Glutamatergic neuron (in vitro differentiated cells): ENCODE data around the gene CRYBB2. TPM values are rescaled to one million over a fixed set of nuclear protein-coding genes. Genes with fewer than 3 reads are reported as not detected.
"Not testable (repeated sequence)": the region's sequence is repeated elsewhere in the genome, so short reads cannot be mapped to it uniquely, and the experiment has no call there.

Source experiments
- DNase-seq: peaks from one replicate; pipeline ENCODE4 v3.0.0; 2022
- H3K27ac Mint-ChIP-seq: one replicate; pipeline ENCODE4 v1.8.0; 2020; ENCODE audit warnings: mild to moderate bottlenecking, mixed read lengths, inconsistent platforms; ENCODE audit not compliant: unreplicated experiment
- H3K27me3 Mint-ChIP-seq: one replicate; pipeline ENCODE4 v1.8.0; 2020; ENCODE audit warnings: mild to moderate bottlenecking, moderate library complexity, mixed read lengths, inconsistent platforms; ENCODE audit not compliant: unreplicated experiment
- H3K36me3 Mint-ChIP-seq: one replicate; pipeline ENCODE4 v1.8.0; 2020; ENCODE audit warnings: mild to moderate bottlenecking, mixed read lengths, inconsistent platforms; ENCODE audit not compliant: unreplicated experiment
- H3K4me1 Mint-ChIP-seq: one replicate; pipeline ENCODE4 v1.8.0; 2020; ENCODE audit warnings: mild to moderate bottlenecking, low read depth, mixed read lengths, inconsistent platforms; ENCODE audit not compliant: unreplicated experiment
- H3K4me3 Mint-ChIP-seq: one replicate; pipeline ENCODE4 v1.8.0; 2020; ENCODE audit warnings: mild to moderate bottlenecking, mixed read lengths, inconsistent platforms; ENCODE audit not compliant: unreplicated experiment
- H3K9me3 Mint-ChIP-seq: one replicate; pipeline ENCODE4 v1.8.0; 2020; ENCODE audit warnings: mild to moderate bottlenecking, moderate library complexity, mixed read lengths, inconsistent platforms; ENCODE audit not compliant: unreplicated experiment
- total RNA-seq: library from RNA; stranded (reverse); fragmentation: NEBNext Ultra II Directional; extraction: Animal tissue kit (Norgen Biotek cat#: 25700); gene quantifications from one replicate; pipeline ENCODE4 v1.2.1, GENCODE V29; 2021; ENCODE audit not compliant: unreplicated experiment
- TF ChIP-seq, protein P1 (sequence below): fragments of 200-600 bp; sonication (generic); IDR thresholded peaks from one replicate; pipeline ENCODE4 v1.5.0; 2021; ENCODE audit not compliant: partially characterized antibody, unreplicated experiment

CRYBB2 gene
- total RNA-seq, 1 donor from 2014 or later: not detected

DNA sequence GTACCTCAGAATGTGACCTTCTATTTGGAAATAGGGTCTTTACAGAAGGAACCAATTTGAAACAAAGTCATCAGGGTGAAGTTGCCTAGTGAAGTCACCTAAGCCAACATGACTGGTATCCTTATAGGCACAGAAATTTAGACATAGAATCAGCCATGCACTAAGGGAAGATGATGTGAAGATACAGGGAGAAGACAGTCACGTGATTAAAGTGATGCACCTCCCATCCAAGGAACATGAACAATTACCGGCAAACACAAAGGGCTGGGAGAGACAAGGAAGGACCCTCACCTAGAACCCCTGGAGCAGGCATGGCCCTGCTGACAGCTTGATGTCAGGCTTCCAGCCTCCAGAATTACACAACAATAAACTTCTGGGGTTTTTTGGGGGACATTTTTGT, 3.2 kb upstream of the CRYBB2 start:
- peaks cover 10% of the 10 kb centered on the region for H3K36me3 Mint-ChIP-seq
- no peak overlapping the region for H3K27ac Mint-ChIP-seq
- no peaks in the 10 kb centered on the region for H3K9me3 Mint-ChIP-seq
- no peak for DNase-seq
- H3K4me1 Mint-ChIP-seq: no peaks in the 10 kb centered on the region
- H3K4me3 Mint-ChIP-seq: no peak overlapping the region
- TF ChIP-seq, protein P1, sequence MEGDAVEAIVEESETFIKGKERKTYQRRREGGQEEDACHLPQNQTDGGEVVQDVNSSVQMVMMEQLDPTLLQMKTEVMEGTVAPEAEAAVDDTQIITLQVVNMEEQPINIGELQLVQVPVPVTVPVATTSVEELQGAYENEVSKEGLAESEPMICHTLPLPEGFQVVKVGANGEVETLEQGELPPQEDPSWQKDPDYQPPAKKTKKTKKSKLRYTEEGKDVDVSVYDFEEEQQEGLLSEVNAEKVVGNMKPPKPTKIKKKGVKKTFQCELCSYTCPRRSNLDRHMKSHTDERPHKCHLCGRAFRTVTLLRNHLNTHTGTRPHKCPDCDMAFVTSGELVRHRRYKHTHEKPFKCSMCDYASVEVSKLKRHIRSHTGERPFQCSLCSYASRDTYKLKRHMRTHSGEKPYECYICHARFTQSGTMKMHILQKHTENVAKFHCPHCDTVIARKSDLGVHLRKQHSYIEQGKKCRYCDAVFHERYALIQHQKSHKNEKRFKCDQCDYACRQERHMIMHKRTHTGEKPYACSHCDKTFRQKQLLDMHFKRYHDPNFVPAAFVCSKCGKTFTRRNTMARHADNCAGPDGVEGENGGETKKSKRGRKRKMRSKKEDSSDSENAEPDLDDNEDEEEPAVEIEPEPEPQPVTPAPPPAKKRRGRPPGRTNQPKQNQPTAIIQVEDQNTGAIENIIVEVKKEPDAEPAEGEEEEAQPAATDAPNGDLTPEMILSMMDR: no peak
- peaks cover 3% of the 10 kb centered on the region for H3K27me3 Mint-ChIP-seq

DNA sequence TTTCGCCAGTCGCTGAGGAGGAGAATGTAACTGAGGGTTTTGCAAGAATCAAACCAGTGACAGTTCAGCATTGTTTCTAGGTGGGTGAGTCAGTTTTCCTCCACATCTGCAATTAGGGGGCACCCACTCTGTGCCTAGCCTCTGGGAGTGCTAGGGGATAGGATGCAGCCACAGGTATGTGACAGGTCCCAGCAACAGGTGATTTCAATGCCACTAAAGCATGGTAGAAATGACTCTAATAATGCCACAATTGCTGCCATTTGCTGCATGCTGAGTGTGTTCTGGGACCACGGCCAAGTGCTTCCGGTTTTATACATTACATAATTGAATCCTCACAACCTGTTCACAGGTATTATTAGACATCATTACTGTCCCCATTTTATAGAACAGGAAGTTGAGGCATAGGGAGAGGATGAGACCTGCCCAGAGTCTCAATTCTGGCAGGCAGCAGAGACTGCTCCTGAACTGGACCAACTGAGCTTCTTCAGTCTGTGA, 556 bp downstream of the CRYBB2 start:
- H3K27me3 Mint-ChIP-seq: peaks cover 3% of the 10 kb centered on the region
- H3K4me1 Mint-ChIP-seq: no peaks in the 10 kb centered on the region
- no peak for DNase-seq
- no peak overlapping the region for H3K27ac Mint-ChIP-seq
- no peaks in the 10 kb centered on the region for H3K9me3 Mint-ChIP-seq
- TF ChIP-seq, protein P1: no peak
- no peak overlapping the region for H3K4me3 Mint-ChIP-seq
- no peaks in the 10 kb centered on the region for H3K36me3 Mint-ChIP-seq

- Mint-ChIP-seq H3K4me1 (no peaks in the 10 kb centered on the region), H3K9me3 (no peaks in the 10 kb centered on the region), H3K4me3 (no peak overlapping the region), H3K27ac (no peak overlapping the region), H3K27me3 (peaks cover under 1% of the 10 kb centered on the region), H3K36me3 (no peaks in the 10 kb centered on the region)
- DNase-seq: no peak
- TF ChIP-seq, protein P1: no peak
Observed at GRCh38 chr22:25221790-25222189, 2.4 kb downstream of the CRYBB2 start.

DNA sequence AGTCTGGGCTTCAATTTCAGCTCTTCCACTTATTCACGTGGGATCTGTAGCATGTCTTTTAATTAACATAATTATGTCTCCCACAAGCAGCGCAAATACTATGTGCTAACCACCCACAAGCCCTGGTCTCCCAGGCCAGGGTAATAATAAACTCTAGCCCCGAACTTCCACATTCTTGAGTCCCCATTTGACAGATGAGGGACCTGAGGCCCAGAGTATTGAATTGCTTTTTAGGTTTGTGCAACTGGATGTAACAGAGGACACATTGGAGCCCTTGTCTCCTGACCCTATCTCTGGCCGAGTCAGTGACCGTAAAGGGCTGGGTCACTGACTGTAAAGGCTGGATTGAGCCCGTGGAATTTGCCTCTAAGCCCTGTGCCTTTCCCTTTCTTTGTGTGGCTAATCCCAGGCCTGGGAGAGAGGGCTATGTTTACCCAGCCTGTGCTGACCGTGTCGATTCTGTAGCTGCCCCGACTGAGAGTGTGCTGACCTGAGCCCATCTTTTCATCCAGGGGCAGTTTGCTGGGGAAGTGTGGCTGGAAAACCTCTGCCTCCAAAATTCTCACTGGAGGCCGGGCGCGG, 3.9 kb downstream of the CRYBB2 start:
- Mint-ChIP-seq H3K4me3 (no peak overlapping the region), H3K27me3 (no peaks in the 10 kb centered on the region), H3K9me3 (no peaks in the 10 kb centered on the region), H3K36me3 (no peaks in the 10 kb centered on the region), H3K4me1 (no peaks in the 10 kb centered on the region), H3K27ac (no peak overlapping the region)
- TF ChIP-seq, protein P1: no peak
- DNase-seq: no peak

DNA sequence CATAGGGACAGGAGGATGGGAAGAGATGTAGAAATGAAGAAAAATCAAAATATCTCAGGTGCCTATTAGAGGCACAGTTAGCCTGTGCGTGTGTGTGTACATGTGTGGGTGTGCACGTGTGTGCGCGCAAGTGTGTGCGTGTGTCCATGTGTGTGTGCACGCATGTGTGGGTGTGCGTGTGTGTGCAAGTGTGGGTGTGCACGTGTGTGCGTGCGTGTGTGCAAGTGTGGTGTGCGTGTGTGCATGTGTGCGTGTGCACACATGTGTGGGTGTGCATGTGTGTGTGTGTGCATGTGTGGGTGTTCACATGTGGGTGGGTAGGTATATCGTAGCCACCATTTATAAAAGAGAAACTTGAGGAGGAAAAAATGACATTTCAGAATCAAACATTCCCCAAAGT, 9.4 kb downstream of the CRYBB2 start:
- H3K4me1 Mint-ChIP-seq: no peaks in the 10 kb centered on the region

GRCh38 chr22:25230760-25231159, 11.3 kb downstream of the CRYBB2 start:
- not testable (repeated sequence) for H3K36me3 Mint-ChIP-seq, DNase-seq, H3K27me3 Mint-ChIP-seq

More for the DNA sequence above, 9.4 kb downstream of the CRYBB2 start:
- Mint-ChIP-seq H3K9me3 (no peaks in the 10 kb centered on the region), H3K27ac (no peak overlapping the region), H3K4me3 (no peak overlapping the region), H3K27me3 (peaks cover 7% of the 10 kb centered on the region), H3K36me3 (no peaks in the 10 kb centered on the region)
- DNase-seq: no peak
- TF ChIP-seq, protein P1: no peak

More at GRCh38 chr22:25230760-25231159, 11.3 kb downstream of the CRYBB2 start:
- H3K9me3 Mint-ChIP-seq, H3K27ac Mint-ChIP-seq, H3K4me3 Mint-ChIP-seq, H3K4me1 Mint-ChIP-seq: not testable (repeated sequence)
